WI38 (cell line): ENCODE data around the gene MST1.

Source experiments
- H3K4me3 ChIP-seq: 2 replicates; pipeline ENCODE4 v1.5.1; 2011; ENCODE audit warnings: low read depth, mild to moderate bottlenecking, control low read depth, low read length
- TF ChIP-seq, protein P1 (sequence below): IDR thresholded peaks from 2 replicates; pipeline ENCODE4 v1.5.1; 2012; ENCODE audit warnings: low read depth, mild to moderate bottlenecking, control low read depth, low read length

MST1 gene

GRCh38 chr3:49727924-49728361 lies 38.7 kb upstream of the MST1 start:
- TF ChIP-seq, protein P1, sequence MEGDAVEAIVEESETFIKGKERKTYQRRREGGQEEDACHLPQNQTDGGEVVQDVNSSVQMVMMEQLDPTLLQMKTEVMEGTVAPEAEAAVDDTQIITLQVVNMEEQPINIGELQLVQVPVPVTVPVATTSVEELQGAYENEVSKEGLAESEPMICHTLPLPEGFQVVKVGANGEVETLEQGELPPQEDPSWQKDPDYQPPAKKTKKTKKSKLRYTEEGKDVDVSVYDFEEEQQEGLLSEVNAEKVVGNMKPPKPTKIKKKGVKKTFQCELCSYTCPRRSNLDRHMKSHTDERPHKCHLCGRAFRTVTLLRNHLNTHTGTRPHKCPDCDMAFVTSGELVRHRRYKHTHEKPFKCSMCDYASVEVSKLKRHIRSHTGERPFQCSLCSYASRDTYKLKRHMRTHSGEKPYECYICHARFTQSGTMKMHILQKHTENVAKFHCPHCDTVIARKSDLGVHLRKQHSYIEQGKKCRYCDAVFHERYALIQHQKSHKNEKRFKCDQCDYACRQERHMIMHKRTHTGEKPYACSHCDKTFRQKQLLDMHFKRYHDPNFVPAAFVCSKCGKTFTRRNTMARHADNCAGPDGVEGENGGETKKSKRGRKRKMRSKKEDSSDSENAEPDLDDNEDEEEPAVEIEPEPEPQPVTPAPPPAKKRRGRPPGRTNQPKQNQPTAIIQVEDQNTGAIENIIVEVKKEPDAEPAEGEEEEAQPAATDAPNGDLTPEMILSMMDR, result no peak
- H3K4me3 ChIP-seq, result no peak overlapping the region

- H3K4me3 ChIP-seq, result no peak overlapping the region
- TF ChIP-seq, protein P1, result no peak
Measured at GRCh38 chr3:49727154-49727923, 38.1 kb upstream of the MST1 start.

DNA sequence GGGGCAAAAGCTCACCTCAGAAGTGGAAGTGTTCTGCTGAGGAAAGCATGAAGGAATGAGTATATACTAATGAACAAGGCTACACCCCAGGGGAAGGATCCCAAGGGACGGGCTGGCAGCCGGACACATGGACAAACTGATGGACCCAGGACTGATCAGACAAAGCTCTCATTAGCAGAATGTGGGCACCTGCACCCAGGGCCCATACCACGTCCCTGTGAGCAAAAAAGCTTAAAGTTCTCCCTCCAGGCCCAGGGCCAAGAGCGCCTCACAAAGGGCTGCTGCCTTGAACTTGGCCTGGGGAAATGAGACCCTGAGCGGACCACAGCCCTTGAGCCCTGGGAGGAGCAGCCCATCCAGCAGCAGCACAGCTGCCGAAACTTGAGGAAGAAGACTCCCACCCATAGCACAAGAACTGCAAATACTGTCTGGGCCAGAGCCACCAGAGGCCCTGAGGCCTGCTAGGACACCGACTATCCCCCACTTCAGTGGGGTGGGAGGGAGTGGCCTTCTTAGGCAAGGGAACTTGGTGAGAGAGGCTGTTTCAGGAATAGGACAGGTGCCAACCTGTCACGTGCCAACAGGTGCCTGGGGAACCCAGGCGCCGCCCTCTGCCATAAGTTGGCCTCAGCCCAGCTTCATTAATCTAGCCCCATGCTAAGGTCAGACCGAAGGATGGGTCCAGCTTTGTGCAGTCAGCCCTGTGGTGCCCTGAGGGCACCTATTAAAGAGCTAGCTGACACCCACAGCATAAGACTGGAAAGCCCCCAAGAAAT lies 36.8 kb upstream of the MST1 start:
- TF ChIP-seq, protein P1, result no peak
- no peak overlapping the region for H3K4me3 ChIP-seq

DNA sequence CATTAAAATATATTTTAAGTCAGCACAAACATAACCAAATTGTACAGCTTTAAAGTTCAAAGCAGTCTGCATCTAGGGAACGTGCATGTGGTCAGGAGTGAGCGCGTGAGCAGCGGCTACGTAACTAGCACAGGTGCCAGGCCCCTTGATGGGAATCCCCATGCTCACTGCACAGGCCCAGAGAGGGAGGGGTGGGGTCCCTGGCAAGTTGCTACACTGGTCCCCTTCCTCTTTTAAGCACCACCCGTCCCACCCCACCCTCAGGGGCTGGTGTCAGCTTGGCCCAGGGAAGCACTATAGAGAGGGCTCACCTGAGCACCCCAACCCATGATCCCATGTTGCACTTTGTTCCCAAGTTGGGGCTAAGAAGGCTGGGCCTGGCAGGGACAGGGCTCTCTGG lies 35.3 kb upstream of the MST1 start:
- H3K4me3 ChIP-seq, result peak overlapping the region; percentile 59
- TF ChIP-seq, protein P1, result no peak

GRCh38 chr3:49723628-49724551 lies 34.6 kb upstream of the MST1 start, which contains the start of gene GMPPB:
Gene GMPPB, minus strand, starts transcription at chr3:49723951. Its CDS starts 225 bp downstream, at chr3:49723726.
- TF ChIP-seq, protein P1, result no peak
- peak within 1 kb of the TSS; percentile 98 for H3K4me3 ChIP-seq

GRCh38 chr3:49723296-49723627 lies 34.0 kb upstream of the MST1 start:
- peak overlapping the region; percentile 98 for H3K4me3 ChIP-seq
- TF ChIP-seq, protein P1, result no peak
